ENCODE data around the gene APOC1.
A peak's percentile ranks its signal among the peaks of the same experiment; 100 is the strongest.
"Not testable (repeated sequence)": the region's sequence is repeated elsewhere in the genome, so short reads cannot be mapped to it uniquely, and the experiment has no call there.

Gene APOC1

DNA sequence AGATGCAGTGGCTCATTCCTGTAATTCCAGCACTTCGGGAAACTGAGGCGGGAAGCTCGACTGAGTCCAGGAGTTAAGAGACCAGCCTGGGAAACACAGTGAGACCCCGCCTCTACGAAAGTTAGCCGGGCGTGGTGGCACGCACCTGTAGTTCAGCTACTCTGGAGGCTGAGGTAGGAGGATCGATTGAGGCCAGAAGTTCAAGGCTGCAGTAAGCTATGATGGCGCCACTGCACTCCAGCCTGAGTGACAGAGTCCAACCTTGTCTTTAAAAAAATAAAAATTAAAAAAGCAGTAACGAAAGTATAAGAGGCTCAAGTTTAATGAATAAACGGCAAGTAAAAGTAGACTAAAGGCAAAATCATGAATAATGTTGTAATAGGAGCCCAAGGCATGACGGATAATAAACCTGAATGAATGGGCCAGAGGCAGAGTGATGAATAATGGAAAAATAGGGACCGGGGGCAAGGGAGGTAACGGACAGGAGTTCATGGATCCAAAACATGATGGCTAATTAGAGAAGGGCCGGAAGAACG lies 24.5 kb upstream of the APOC1 start:
- DNase-seq, result no peak

DNA sequence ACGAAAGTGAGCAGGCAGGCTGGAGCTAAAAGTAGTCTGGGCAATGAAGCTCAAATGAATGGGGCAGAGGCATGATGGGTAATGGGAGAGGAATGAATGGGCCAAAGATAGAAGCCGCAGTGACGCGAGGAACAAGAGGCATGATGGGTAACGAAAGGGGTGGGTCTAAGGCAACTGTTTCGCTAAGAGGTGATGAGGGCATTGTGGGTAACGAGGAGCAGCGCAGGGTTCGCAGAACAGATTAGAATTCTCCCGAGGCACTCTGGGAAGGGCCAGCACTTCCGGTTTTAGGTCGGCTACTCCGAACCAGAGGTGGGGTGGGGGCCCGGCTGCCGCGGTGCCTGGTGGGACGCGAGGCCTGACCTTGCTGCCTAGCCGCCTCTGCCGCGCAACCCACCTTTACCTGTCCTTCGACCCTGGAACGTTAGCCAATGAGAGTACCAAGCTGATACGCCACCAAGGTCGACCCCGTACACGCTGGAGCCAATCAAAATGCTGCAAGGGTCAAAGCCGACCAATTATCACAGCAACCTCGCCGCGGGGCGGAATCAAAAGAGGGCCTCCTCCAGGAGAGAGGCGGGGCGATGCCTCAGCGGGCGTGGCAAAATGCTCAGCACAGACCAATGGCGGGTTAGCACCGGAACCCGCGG lies 23.9 kb upstream of the APOC1 start:
- peak; percentile 100 for DNase-seq

DNA sequence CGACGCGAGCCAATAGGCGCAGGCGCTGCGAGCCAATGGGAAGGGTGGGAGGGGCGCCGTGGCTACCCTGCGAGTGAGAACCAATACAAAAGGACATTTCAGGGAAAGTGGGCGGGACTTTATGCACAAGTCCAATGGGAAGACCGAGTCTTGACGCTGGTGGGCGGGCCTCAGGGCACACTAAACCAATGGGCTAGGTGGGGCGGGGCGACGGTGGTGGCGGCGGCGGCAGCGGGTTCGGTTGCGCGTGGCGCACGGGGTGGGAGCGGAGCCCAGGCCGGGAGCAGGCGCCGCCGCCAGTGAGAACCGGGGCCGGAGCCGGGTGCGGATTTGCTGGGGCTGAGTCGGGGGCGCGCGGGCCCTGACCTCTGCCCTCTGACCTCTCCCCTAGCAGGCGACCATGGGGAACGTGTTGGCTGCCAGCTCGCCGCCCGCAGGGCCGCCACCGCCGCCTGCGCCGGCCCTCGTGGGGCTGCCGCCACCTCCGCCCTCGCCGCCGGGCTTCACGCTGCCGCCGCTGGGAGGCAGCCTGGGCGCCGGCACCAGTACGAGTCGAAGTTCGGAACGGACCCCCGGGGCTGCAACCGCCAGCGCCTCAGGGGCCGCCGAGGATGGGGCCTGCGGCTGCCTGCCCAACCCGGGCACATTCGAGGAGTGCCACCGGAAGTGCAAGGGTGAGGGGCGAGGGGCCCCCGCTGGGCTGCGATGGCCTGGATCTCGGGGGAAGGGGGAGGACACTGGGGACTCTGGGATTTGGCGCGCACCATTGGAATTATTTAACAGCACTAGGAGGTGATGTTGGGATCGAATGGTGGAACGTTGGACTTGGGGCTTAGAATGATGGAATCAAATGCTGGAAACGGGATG lies 23.2 kb upstream of the APOC1 start, which contains the start of gene TOMM40:
TOMM40 (plus strand) TSS at position 239 of the 867 bp plus-strand sequence; CDS start at position 401, 162 bp downstream.
- DNase-seq, result no peak

DNA sequence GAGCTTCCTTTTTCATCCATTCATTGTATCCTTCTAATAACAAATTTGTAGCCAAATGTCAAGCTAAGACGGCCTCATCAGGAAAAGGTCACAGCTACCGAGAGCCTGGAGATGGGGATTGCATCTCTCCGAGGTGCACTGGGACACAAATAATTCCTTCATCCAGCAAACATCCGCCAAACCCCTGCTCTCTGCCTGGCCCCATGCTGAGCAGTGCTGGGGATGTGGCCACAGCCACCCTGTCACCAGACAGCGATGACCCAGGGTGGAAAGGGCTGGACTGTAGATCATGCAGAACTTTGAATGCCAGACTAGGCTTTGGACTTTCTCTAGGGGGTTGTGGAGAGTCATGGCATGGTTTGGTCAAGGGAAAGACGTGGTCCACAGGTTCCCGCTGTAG lies 21.5 kb upstream of the APOC1 start:
- DNase-seq, result no peak

DNA sequence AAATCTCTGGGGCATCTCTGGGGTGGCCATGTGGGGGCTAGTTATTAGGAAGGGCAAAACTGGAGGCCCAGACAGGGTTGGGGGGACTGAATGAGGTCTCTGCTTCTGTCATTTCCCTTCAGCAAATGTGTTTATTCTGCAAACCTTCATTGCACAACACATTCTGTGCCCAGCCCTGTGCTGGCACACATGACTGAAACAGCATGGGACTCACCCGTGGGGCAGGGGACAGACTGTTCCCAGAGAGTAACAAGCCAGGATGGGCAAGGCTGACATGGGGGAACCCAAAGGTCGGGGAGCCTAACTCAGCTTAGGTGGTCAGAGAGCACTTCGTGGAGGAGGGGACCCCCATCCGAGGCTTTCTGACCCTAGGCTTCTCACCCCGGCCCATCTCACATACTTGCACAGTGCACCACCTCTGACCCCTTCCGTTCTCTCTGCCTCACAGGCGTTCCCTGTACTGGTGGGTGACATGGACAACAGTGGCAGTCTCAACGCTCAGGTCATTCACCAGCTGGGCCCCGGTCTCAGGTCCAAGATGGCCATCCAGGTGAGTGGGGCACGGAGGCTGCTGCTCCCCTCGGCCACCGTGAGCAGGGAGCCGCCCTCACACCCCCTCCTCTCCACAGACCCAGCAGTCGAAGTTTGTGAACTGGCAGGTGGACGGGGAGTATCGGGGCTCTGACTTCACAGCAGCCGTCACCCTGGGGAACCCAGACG lies 20.9 kb upstream of the APOC1 start:
- no peak for DNase-seq

DNA sequence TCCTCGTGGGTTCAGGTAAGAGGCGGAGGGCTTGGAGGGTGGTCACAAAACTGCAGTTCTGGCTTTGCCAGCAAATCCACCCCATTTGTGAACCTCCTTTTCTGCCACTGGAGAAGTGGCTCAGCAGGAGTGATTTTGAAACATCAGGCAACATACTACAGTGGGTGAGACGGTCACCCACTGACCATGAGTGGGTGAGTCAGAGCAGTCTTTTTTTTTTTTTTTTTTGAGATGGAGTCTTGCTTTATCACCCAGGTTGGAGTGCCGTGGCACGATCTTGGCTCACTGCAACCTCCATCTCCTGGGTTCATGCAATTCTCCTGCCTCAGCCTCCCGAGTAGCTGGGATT lies 20.4 kb upstream of the APOC1 start:
- no peak for DNase-seq

DNA sequence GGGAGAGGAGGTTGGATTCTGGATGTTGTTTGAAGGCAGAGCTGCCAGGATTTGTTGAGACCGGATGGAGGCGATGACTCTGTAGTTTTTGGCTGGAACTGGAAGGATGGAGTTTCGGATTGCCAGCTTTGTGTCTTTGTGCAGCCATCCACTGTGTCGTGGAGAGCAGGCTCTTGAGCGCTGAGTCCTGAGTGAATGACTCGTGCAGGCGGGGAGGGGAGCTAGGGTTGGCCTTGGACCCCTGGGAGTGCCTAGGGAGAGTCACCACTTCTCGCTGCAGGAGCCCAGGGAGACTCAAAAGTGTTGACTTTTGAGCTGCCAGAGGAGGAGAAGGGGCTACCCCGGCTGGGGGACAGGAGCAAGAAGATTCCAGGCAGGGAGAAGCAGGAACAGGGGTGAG lies 19.5 kb upstream of the APOC1 start:
- DNase-seq, result no peak

DNA sequence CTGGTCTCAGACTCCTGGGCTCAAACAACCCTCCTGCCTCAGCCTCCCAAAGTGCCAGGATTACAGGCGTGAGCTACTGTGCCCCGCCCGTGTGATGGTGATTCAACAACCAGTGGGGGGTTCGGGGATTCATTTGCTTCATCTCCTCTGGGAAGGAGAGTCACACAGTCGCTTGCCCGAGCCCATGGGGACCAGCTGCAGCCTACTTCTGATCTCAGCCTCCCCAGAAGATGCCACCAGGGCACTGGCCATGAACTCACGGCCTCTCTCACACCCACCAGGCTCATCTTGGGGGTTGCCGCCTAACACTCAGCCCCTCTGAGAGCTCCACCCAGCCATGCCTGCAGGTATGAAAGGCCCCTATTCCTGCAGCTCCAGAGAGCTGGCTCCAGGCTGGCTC lies 16.6 kb upstream of the APOC1 start:
- DNase-seq, result no peak

DNA sequence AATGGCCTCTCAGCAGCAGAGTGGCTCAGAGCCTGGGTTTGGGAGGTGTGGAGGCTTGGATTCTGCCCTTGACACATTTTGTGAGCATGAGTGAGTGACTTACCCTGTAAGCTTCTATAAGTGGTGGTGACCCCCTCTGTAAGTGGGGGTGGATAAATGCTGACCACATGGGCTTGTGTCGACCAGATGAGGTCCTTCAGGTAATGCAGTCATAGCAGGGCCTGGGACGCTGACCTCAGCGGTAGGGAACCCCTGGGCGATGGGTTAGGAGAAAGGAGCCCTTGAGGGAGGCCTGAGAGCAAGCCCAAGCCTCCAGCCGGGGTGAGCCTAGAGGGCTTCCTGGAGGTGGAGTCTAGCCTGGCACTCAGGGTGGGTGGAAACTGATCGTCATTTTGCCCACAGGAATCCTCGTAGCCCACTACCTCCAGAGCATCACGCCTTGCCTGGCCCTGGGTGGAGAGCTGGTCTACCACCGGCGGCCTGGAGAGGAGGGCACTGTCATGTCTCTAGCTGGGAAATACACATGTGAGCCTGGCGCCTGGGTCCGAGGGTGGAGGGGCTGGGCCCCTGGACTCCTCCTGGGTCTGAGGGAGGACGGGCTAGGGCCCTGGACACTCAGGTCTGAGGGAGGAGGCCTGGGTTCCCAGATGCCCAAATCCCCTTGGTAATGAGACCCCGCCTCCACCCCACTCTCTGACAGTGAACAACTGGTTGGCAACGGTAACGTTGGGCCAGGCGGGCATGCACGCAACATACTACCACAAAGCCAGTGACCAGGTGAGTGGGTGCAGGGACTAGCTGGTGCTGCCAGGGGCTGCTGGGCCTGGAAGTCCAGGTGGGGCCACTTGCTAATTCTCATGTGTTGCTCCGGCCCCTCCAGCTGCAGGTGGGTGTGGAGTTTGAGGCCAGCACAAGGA lies 13.8 kb upstream of the APOC1 start:
- no peak for DNase-seq

DNA sequence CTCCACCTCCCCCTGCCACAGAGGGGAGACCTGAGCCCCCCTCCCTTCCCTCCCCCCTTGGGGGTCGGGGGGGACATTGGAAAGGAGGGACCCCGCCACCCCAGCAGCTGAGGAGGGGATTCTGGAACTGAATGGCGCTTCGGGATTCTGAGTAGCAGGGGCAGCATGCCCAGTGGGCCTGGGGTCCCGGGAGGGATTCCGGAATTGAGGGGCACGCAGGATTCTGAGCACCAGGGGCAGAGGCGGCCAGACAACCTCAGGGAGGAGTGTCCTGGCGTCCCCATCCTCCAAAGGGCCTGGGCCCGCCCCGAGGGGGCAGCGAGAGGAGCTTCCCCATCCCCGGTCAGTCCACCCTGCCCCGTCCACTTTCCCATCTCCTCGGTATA lies 11.2 kb upstream of the APOC1 start:
- no peak for DNase-seq

DNA sequence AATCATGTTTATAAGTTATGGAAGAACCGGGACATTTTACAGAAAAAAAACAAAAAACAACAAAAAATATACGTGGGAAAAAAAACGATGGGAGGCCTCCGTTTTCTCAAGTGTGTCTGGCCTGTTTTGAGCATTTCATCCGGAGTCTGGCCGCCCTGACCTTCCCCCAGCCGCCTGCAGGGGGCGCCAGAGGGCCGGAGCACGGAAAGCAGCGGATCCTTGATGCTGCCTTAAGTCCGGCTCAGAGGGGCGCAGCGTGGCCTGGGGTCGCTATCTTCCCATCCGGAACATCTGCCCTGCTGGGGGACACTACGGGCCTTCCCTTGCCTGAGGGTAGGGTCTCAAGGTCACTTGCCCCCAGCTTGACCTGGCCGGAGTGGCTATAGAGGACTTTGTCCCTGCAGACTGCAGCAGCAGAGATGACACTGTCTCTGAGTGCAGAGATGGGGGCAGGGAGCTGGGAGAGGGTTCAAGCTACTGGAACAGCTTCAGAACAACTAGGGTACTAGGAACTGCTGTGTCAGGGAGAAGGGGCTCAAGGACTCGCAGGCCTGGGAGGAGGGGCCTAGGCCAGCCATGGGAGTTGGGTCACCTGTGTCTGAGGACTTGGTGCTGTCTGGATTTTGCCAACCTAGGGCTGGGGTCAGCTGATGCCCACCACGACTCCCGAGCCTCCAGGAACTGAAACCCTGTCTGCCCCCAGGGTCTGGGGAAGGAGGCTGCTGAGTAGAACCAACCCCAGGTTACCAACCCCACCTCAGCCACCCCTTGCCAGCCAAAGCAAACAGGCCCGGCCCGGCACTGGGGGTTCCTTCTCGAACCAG lies 10.6 kb upstream of the APOC1 start:
- DNase-seq, result peak; percentile 32

DNA sequence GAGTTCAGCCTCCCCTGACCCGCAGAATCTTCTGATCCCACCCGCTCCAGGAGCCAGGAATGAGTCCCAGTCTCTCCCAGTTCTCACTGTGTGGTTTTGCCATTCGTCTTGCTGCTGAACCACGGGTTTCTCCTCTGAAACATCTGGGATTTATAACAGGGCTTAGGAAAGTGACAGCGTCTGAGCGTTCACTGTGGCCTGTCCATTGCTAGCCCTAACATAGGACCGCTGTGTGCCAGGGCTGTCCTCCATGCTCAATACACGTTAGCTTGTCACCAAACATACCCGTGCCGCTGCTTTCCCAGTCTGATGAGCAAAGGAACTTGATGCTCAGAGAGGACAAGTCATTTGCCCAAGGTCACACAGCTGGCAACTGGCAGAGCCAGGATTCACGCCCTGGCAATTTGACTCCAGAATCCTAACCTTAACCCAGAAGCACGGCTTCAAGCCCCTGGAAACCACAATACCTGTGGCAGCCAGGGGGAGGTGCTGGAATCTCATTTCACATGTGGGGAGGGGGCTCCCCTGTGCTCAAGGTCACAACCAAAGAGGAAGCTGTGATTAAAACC lies 9.9 kb upstream of the APOC1 start:
- DNase-seq, result no peak

DNA sequence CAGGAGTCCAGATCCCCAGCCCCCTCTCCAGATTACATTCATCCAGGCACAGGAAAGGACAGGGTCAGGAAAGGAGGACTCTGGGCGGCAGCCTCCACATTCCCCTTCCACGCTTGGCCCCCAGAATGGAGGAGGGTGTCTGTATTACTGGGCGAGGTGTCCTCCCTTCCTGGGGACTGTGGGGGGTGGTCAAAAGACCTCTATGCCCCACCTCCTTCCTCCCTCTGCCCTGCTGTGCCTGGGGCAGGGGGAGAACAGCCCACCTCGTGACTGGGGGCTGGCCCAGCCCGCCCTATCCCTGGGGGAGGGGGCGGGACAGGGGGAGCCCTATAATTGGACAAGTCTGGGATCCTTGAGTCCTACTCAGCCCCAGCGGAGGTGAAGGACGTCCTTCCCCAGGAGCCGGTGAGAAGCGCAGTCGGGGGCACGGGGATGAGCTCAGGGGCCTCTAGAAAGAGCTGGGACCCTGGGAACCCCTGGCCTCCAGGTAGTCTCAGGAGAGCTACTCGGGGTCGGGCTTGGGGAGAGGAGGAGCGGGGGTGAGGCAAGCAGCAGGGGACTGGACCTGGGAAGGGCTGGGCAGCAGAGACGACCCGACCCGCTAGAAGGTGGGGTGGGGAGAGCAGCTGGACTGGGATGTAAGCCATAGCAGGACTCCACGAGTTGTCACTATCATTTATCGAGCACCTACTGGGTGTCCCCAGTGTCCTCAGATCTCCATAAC lies 8.8 kb upstream of the APOC1 start, which contains the start of gene APOE:
APOE (plus strand) TSS at position 360 of the 724 bp plus-strand sequence. CDS start 829 bp downstream, outside the sequence.
- no peak for DNase-seq

DNA sequence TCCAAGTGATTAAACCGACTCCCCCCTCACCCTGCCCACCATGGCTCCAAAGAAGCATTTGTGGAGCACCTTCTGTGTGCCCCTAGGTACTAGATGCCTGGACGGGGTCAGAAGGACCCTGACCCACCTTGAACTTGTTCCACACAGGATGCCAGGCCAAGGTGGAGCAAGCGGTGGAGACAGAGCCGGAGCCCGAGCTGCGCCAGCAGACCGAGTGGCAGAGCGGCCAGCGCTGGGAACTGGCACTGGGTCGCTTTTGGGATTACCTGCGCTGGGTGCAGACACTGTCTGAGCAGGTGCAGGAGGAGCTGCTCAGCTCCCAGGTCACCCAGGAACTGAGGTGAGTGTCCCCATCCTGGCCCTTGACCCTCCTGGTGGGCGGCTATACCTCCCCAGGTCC lies 6.8 kb upstream of the APOC1 start:
- no peak for DNase-seq

DNA sequence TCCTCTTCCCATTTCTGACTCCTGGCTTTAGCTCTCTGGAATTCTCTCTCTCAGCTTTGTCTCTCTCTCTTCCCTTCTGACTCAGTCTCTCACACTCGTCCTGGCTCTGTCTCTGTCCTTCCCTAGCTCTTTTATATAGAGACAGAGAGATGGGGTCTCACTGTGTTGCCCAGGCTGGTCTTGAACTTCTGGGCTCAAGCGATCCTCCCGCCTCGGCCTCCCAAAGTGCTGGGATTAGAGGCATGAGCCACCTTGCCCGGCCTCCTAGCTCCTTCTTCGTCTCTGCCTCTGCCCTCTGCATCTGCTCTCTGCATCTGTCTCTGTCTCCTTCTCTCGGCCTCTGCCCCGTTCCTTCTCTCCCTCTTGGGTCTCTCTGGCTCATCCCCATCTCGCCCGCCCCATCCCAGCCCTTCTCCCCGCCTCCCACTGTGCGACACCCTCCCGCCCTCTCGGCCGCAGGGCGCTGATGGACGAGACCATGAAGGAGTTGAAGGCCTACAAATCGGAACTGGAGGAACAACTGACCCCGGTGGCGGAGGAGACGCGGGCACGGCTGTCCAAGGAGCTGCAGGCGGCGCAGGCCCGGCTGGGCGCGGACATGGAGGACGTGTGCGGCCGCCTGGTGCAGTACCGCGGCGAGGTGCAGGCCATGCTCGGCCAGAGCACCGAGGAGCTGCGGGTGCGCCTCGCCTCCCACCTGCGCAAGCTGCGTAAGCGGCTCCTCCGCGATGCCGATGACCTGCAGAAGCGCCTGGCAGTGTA lies 6.2 kb upstream of the APOC1 start:
- DNase-seq, result no peak

DNA sequence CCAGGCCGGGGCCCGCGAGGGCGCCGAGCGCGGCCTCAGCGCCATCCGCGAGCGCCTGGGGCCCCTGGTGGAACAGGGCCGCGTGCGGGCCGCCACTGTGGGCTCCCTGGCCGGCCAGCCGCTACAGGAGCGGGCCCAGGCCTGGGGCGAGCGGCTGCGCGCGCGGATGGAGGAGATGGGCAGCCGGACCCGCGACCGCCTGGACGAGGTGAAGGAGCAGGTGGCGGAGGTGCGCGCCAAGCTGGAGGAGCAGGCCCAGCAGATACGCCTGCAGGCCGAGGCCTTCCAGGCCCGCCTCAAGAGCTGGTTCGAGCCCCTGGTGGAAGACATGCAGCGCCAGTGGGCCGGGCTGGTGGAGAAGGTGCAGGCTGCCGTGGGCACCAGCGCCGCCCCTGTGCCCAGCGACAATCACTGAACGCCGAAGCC lies 5.6 kb upstream of the APOC1 start:
- DNase-seq, result no peak

DNA sequence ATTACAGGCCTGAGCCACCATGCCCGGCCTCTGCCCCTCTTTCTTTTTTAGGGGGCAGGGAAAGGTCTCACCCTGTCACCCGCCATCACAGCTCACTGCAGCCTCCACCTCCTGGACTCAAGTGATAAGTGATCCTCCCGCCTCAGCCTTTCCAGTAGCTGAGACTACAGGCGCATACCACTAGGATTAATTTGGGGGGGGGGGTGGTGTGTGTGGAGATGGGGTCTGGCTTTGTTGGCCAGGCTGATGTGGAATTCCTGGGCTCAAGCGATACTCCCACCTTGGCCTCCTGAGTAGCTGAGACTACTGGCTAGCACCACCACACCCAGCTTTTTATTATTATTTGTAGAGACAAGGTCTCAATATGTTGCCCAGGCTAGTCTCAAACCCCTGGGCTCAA lies 4.6 kb upstream of the APOC1 start:
- DNase-seq, result no peak

DNA sequence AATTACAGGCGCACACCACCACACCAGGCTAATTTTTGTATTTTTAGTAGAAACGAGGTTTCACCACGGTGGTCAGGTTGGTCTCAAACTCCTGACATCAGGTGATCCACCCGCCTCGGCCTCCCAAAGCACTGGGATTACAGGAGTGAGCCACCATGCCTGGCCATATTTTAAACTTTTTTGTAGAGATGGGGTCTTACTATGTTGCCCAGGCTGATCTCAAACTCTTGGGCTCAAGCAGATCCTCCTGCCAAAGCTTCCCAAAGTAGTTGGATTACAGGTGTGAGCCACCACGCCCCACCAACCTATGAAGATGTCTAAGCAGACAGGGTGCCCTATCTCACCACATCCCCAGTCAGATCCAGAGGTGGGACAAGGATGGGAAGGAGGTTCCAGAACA lies 2.5 kb upstream of the APOC1 start:
- not testable (repeated sequence) for DNase-seq

DNA sequence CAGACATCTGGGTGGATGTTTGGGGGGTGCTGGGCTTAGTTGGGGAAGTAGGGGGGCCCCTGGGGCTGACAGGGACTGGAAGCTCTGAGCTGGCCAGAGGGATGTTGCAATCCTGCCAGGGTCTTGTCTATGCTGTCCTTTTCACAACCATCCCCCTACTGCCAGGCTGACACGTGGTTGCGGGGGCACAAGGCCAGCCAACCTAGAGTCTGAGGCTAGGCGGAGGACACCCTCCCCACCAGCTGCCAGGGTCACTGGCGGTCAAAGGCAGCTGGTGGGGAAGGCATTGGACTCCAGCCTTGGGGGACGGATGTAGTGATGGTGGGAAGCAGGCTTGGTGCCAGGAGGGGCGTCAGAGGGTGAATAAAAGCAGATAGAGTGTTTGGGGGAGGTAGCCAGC lies 1.6 kb upstream of the APOC1 start:
- DNase-seq, result no peak

All from fibroblast of skin of abdomen (primary cell).